ENCODE measurements around the gene ZCCHC14. TPM values are rescaled to one million over a fixed set of nuclear protein-coding genes. Genes with fewer than 3 reads are reported as not detected.

ZCCHC14 gene
- total RNA-seq, 4 donors from 2014 or later, result 8.9 to 20.5 (median 10.8) TPM

GRCh38 chr16:87375426-87376135 is 117.2 kb downstream of the ZCCHC14 start:
- ATAC-seq (ENCODE audit: low FRiP score) (no peak), DNase-seq (ENCODE audit: low spot score) (no peak)
- no peak for TF ChIP-seq CTCF (IDR thresholded peaks at IDR 0.05)

- DNase-seq (ENCODE audit: low spot score), result no peak
- ATAC-seq (ENCODE audit: low FRiP score), result no peak
- TF ChIP-seq CTCF (IDR thresholded peaks at IDR 0.05), result no peak
These were observed 118.5 kb downstream of the ZCCHC14 start for GRCh38 chr16:87374313-87374712.

GRCh38 chr16:87372305-87372704 is 120.5 kb downstream of the ZCCHC14 start:
- TF ChIP-seq CTCF (IDR thresholded peaks at IDR 0.05), result no peak
- DNase-seq (ENCODE audit: low spot score) (no peak), ATAC-seq (ENCODE audit: low FRiP score) (no peak)

- no peak for TF ChIP-seq CTCF (IDR thresholded peaks at IDR 0.05)
- DNase-seq (ENCODE audit: low spot score), result no peak
- ATAC-seq (ENCODE audit: low FRiP score), result no peak
These were observed 121.5 kb downstream of the ZCCHC14 start for GRCh38 chr16:87371261-87371866.

GRCh38 chr16:87369796-87370719 is 122.8 kb downstream of the ZCCHC14 start:
- TF ChIP-seq CTCF (IDR thresholded peaks at IDR 0.05), result no peak
- ATAC-seq (ENCODE audit: low FRiP score) (no peak), DNase-seq (ENCODE audit: low spot score) (no peak)

- DNase-seq (ENCODE audit: low spot score) (no peak), ATAC-seq (ENCODE audit: low FRiP score) (no peak)
- TF ChIP-seq CTCF (IDR thresholded peaks at IDR 0.05), result no peak
These were observed 123.6 kb downstream of the ZCCHC14 start for GRCh38 chr16:87369117-87369765.

All from omental fat pad (tissue), 4 donors.